ENCODE measurements around the gene CPED1.
"Not testable (repeated sequence)": the region's sequence is repeated elsewhere in the genome, so short reads cannot be mapped to it uniquely, and the experiment has no call there.

The CPED1 gene

GRCh38 chr7:121039510-121039822 lies 51.0 kb downstream of the CPED1 start:
- DNase-seq (ENCODE audit: low read depth in 2 of 2), result no peak

GRCh38 chr7:121039994-121040393 lies 51.5 kb downstream of the CPED1 start:
- DNase-seq (ENCODE audit: low read depth in 2 of 2), result no peak

GRCh38 chr7:121041516-121042148 lies 53.1 kb downstream of the CPED1 start:
- no peak for DNase-seq (ENCODE audit: low read depth in 2 of 2)

- DNase-seq (ENCODE audit: low read depth in 2 of 2), result no peak
These were observed 53.7 kb downstream of the CPED1 start for GRCh38 chr7:121042195-121042594.

- DNase-seq (ENCODE audit: low read depth in 2 of 2), result no peak
These were observed 54.4 kb downstream of the CPED1 start for GRCh38 chr7:121042899-121043298.

GRCh38 chr7:121043314-121044234 lies 55.1 kb downstream of the CPED1 start:
- no peak for DNase-seq (ENCODE audit: low read depth in 2 of 2)

GRCh38 chr7:121045090-121045489 lies 56.6 kb downstream of the CPED1 start:
- DNase-seq (ENCODE audit: low read depth in 2 of 2), result no peak

- DNase-seq (ENCODE audit: low read depth in 2 of 2), result no peak
These were observed 57.5 kb downstream of the CPED1 start for GRCh38 chr7:121046009-121046408.

GRCh38 chr7:121046893-121047468 lies 58.5 kb downstream of the CPED1 start:
- no peak for DNase-seq (ENCODE audit: low read depth in 2 of 2)

- no peak for DNase-seq (ENCODE audit: low read depth in 2 of 2)
These were observed 59.7 kb downstream of the CPED1 start for GRCh38 chr7:121048195-121048594.

GRCh38 chr7:121049028-121049791 lies 60.7 kb downstream of the CPED1 start:
- no peak for DNase-seq (ENCODE audit: low read depth in 2 of 2)

GRCh38 chr7:121049897-121050296 lies 61.4 kb downstream of the CPED1 start:
- DNase-seq (ENCODE audit: low read depth in 2 of 2), result no peak

GRCh38 chr7:121053219-121053618 lies 64.7 kb downstream of the CPED1 start:
- no peak for DNase-seq (ENCODE audit: low read depth in 2 of 2)

GRCh38 chr7:121054925-121055324 lies 66.4 kb downstream of the CPED1 start:
- no peak for DNase-seq (ENCODE audit: low read depth in 2 of 2)

- DNase-seq (ENCODE audit: low read depth in 2 of 2), result no peak
These were observed 69.4 kb downstream of the CPED1 start for GRCh38 chr7:121057878-121058277.

GRCh38 chr7:121058975-121059374 lies 70.5 kb downstream of the CPED1 start:
- no peak for DNase-seq (ENCODE audit: low read depth in 2 of 2)

- DNase-seq (ENCODE audit: low read depth in 2 of 2), result not testable (repeated sequence)
These were observed 71.5 kb downstream of the CPED1 start for GRCh38 chr7:121059979-121060509.

- DNase-seq (ENCODE audit: low read depth in 2 of 2), result no peak
These were observed 73.4 kb downstream of the CPED1 start for GRCh38 chr7:121061677-121062582.

GRCh38 chr7:121062671-121063279 lies 74.3 kb downstream of the CPED1 start:
- DNase-seq (ENCODE audit: low read depth in 2 of 2), result no peak

- not testable (repeated sequence) for DNase-seq (ENCODE audit: low read depth in 2 of 2)
These were observed 79.2 kb downstream of the CPED1 start for GRCh38 chr7:121067717-121068116.

Data from stimulated activated CD4-positive, alpha-beta T cell treated with anti-CD3 and anti-CD28 coated beads, Interleukin-1b, Interleukin-23, amount 100 ng/mL, for 1 hour (primary cell).